ENCODE results near the gene ARHGEF1.

Gene ARHGEF1

GRCh38 chr19:41853344-41853743 lies 29.6 kb upstream of the ARHGEF1 start:
- Mint-ChIP-seq H3K27me3 (ENCODE audit: low read depth) (peaks cover 62% of the 10 kb centered on the region), H3K27ac (no peak overlapping the region)

DNA sequence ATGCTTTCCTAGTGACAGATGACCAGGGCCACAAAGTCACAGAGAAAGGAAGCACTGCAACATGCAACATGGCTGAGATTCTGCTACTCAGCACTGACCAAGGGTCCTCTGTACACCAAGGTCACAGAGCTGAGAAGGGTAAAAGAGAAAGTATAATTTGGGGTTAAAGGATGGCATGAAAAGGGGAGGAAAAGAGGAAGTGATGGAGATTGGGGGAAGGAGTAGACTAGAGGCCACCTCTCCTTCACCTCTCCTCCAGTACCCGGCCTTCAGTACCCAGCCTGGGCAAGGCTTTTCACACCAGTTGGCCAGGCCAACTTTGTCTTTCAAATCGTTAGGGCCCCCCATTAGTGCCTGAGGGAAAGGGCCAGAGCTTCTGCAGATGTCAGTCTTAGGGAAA lies 29.2 kb upstream of the ARHGEF1 start:
- no peaks in the 10 kb centered on the region for H3K36me3 Mint-ChIP-seq (ENCODE audit: low read depth)
- peaks cover 58% of the 10 kb centered on the region for H3K27me3 Mint-ChIP-seq (ENCODE audit: low read depth)
- TF ChIP-seq, protein P1, sequence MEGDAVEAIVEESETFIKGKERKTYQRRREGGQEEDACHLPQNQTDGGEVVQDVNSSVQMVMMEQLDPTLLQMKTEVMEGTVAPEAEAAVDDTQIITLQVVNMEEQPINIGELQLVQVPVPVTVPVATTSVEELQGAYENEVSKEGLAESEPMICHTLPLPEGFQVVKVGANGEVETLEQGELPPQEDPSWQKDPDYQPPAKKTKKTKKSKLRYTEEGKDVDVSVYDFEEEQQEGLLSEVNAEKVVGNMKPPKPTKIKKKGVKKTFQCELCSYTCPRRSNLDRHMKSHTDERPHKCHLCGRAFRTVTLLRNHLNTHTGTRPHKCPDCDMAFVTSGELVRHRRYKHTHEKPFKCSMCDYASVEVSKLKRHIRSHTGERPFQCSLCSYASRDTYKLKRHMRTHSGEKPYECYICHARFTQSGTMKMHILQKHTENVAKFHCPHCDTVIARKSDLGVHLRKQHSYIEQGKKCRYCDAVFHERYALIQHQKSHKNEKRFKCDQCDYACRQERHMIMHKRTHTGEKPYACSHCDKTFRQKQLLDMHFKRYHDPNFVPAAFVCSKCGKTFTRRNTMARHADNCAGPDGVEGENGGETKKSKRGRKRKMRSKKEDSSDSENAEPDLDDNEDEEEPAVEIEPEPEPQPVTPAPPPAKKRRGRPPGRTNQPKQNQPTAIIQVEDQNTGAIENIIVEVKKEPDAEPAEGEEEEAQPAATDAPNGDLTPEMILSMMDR (IDR thresholded peaks at IDR 0.05; ENCODE audit: unreplicated experiment in 3 of 3), result no peak
- H3K4me1 Mint-ChIP-seq, result no peaks in the 10 kb centered on the region
- no peak overlapping the region for H3K4me3 Mint-ChIP-seq
- H3K9me3 Mint-ChIP-seq, result no peaks in the 10 kb centered on the region
- H3K27ac Mint-ChIP-seq, result no peak overlapping the region

More at GRCh38 chr19:41853344-41853743, 29.6 kb upstream of the ARHGEF1 start:
- Mint-ChIP-seq H3K4me3 (no peak overlapping the region), H3K36me3 (ENCODE audit: low read depth) (no peaks in the 10 kb centered on the region), H3K9me3 (no peaks in the 10 kb centered on the region), H3K4me1 (no peaks in the 10 kb centered on the region)
- TF ChIP-seq, protein P1 (IDR thresholded peaks at IDR 0.05; ENCODE audit: unreplicated experiment in 3 of 3), result no peak

DNA sequence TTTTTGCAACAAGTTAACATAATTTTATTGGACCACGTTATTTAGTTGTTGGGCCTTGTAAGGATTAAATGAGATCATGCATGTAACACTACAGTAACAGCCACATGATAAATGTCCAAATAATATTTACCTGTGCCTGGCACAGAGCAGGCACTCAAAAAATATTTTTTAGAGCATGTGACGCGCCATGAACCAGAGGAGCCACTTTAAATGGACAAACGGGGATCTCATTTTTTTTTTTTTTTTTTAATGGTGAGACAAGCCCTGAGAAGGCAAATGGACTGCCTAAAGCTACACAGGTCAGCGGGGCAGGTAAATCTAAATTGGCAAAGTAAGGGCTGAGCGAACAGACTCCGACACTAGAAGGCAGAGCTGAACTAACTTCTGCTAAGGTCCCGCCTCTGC lies 23.8 kb upstream of the ARHGEF1 start:
- peaks cover 35% of the 10 kb centered on the region for H3K36me3 Mint-ChIP-seq (ENCODE audit: low read depth)
- TF ChIP-seq, protein P1 (IDR thresholded peaks at IDR 0.05; ENCODE audit: unreplicated experiment in 3 of 3), result no peak
- H3K4me3 Mint-ChIP-seq, result peak overlapping the region; percentile 94 to 97 (median 96)
- H3K9me3 Mint-ChIP-seq, result no peaks in the 10 kb centered on the region
- peaks cover 32% of the 10 kb centered on the region for H3K4me1 Mint-ChIP-seq
- H3K27me3 Mint-ChIP-seq (ENCODE audit: low read depth), result peaks cover 12% of the 10 kb centered on the region
- peak overlapping the region; percentile 94 to 99 (median 98) for H3K27ac Mint-ChIP-seq

GRCh38 chr19:41859618-41860418 lies 23.2 kb upstream of the ARHGEF1 start, which contains the start of gene RPS19:
RPS19 (plus strand) TSS chr19:41860255; CDS start chr19:41860775, 520 bp downstream.
- H3K36me3 Mint-ChIP-seq (ENCODE audit: low read depth), result peaks cover 41% of the 10 kb centered on the region
- peak within 1 kb of the TSS; percentile 94 to 99 (median 98) for H3K27ac Mint-ChIP-seq
- peaks cover 37% of the 10 kb centered on the region for H3K4me1 Mint-ChIP-seq
- TF ChIP-seq, protein P1 (IDR thresholded peaks at IDR 0.05; ENCODE audit: unreplicated experiment in 3 of 3), result peak; percentile 63 to 70 (median 68)
- peaks cover 6% of the 10 kb centered on the region for H3K27me3 Mint-ChIP-seq (ENCODE audit: low read depth)
- H3K4me3 Mint-ChIP-seq, result peak within 1 kb of the TSS; percentile 96 to 97 (median 97)
- no peaks in the 10 kb centered on the region for H3K9me3 Mint-ChIP-seq

DNA sequence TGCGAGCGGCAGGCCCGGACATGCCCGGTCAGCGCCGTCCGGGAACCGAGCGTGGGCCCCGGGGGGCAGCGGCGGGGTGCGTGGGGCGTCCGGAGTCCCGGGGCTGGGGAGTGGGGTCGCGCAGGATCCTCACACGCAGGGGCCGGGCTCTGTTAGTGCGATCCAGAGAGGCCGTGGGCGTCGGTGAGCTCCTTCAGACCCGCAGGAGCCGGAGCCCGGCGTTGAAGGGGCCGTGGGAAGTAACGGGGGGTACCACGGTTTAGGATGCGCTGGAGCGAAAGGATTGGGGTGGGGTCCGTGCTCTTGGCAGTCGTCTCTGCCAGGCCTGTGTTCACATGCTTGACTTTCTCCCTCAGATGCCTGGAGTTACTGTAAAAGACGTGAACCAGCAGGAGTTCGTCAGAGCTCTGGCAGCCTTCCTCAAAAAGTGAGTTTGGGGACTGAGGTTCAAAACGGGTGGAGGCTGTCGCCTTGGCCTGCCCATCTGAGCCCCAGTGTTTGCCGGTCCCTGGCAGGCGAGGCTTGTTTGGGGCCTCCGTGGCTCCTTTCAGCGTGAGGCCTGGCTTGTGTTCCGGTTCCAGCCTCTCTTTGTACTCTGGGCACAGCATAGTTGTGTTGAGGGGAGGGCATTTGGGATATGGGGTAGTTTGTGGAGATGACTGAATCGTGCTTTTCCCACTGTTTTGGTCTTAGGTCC lies 22.4 kb upstream of the ARHGEF1 start:
- H3K27ac Mint-ChIP-seq, result peak overlapping the region; percentile 93 to 96 (median 94)
- H3K9me3 Mint-ChIP-seq, result no peaks in the 10 kb centered on the region
- H3K27me3 Mint-ChIP-seq (ENCODE audit: low read depth), result no peaks in the 10 kb centered on the region
- peak overlapping the region; percentile 95 to 97 (median 96) for H3K4me3 Mint-ChIP-seq
- peaks cover 46% of the 10 kb centered on the region for H3K36me3 Mint-ChIP-seq (ENCODE audit: low read depth)
- TF ChIP-seq, protein P1 (IDR thresholded peaks at IDR 0.05; ENCODE audit: unreplicated experiment in 3 of 3), result no peak
- H3K4me1 Mint-ChIP-seq, result peaks cover 37% of the 10 kb centered on the region

Data from nephron (organoid).